NT2/D1 (cell line): ENCODE results near the gene SLC22A31.

Experiments
- SUZ12 ChIP-seq: IDR thresholded peaks from 2 replicates; pipeline ENCODE4 v1.6.1; 2011; ENCODE audit not compliant: insufficient read length, insufficient read depth; ENCODE audit errors: extremely low read depth
- YY1 ChIP-seq: IDR thresholded peaks from 2 replicates; pipeline ENCODE4 v1.6.1; 2011; ENCODE audit not compliant: insufficient read length, insufficient read depth
- ZNF274 ChIP-seq: IDR thresholded peaks from 2 replicates; pipeline ENCODE4 v1.6.1; 2011; ENCODE audit warnings: mild to moderate bottlenecking, low read depth, low read length

- TF ChIP-seq SUZ12 = no peak
- no peak for TF ChIP-seq YY1
- TF ChIP-seq ZNF274 = no peak
Measured at GRCh38 chr16:89176147-89176690, 24.1 kb downstream of the SLC22A31 start.
